HEK293T (cell line): ENCODE data around the gene CASKIN2.

Experiments
- ARNT ChIP-seq: fragments of 450-650 bp; IDR thresholded peaks from 2 replicates; pipeline ENCODE4 v1.6.1; 2017; ENCODE audit warnings: mild to moderate bottlenecking
- BHLHE40 ChIP-seq: fragments of 450-650 bp; IDR thresholded peaks from 2 replicates; pipeline ENCODE4 v1.6.1; 2016; ENCODE audit warnings: mild to moderate bottlenecking, moderate library complexity, borderline replicate concordance
- CTBP1 ChIP-seq: fragments of 450-650 bp; IDR thresholded peaks from 2 replicates; pipeline ENCODE4 v1.6.1; 2016; ENCODE audit warnings: borderline replicate concordance
- FOXK2 ChIP-seq: fragments of 450-650 bp; IDR thresholded peaks from 2 replicates; pipeline ENCODE4 v1.6.1; 2016; ENCODE audit warnings: mild to moderate bottlenecking
- FOXM1 ChIP-seq: fragments of 450-650 bp; IDR thresholded peaks from 2 replicates; pipeline ENCODE4 v1.6.1; 2017; ENCODE audit warnings: mild to moderate bottlenecking, borderline replicate concordance
- HDGF ChIP-seq: fragments of 450-650 bp; IDR thresholded peaks from 2 replicates; pipeline ENCODE4 v1.6.1; 2017; ENCODE audit warnings: antibody characterized with exemption, borderline replicate concordance
- NFRKB ChIP-seq: fragments of 450-650 bp; IDR thresholded peaks from 2 replicates; pipeline ENCODE4 v1.6.1; 2016; ENCODE audit warnings: mild to moderate bottlenecking, moderate library complexity

DNA sequence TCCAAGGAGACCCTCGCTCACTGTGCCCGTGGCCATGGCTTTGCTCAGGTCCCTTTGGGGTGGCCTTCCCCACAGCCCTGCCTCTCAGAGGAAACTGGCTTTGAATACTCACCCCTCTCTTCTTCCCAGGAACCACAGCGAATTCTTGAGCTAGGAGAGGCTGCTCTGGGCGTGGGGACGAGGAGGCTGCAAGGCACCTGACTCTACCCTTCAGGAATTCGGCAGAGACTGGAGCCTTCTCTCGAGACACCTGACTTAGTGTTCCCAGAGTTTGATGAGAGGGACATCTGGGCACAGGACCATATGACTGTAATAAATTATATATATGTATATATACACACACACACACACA is 16.4 kb upstream of the CASKIN2 start:
- TF ChIP-seq FOXM1 (no peak), FOXK2 (no peak), NFRKB (no peak), ARNT (no peak), HDGF (no peak), CTBP1 (no peak), BHLHE40 (no peak)
